ENCODE results near the gene SHROOM2.

DNA sequence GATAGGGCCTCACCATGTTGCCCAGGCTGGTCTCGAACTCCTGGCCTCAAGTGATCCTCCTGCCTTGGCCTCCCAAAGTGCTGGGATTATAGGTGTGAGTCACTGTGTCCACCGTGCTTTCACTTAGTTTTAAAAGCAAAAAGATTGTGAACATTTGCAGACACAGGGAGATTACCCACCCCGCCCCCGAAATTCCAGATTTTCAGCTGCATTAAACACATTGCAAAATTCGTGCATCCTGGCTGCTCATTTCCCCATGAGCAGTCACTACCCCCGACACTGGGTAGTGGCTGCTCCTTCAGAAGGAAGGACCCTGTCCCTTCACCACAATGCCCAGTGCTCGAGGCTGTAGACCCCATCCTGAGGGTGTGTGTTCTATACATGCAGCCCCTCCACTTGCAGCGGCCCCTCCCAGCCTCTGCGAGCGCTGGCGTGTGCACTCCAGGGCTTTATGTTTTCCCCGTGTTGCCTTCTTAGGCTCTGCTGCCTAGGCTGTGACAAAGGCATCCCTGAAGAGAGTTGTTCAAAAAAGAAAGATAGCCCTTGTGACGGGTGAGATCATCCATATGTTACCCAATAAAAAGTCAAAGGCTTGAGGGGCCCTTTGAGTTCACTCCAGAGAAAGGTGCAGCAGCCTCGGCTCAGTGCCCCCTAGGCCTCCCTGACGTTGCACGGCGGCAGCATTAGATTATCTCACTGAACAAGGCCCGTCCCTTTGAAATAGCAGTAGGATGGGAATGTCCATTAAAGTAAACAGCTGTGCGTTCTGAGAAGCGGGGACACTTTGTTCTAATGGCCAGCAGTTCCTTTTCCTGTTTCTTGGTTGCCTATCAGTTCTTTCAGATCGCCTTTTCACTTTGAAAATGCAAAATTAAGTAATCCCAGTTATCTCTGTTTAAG lies 71.6 kb downstream of the SHROOM2 start:
- TF ChIP-seq CTCF (IDR thresholded peaks at IDR 0.05 in 4 of 5, conservative IDR thresholded peaks at IDR 0.05 in 1 of 5) (no peak), POLR2A (IDR thresholded peaks at IDR 0.05) (no peak)
